Lung (tissue), 12 donors: ENCODE measurements around the gene CNIH3. TPM values are rescaled to one million over a fixed set of nuclear protein-coding genes. Genes with fewer than 3 reads are reported as not detected.

Experiments used
- ATAC-seq: fragments of 200-7000 bp; cut with Tn5 transposase; one replicate; pipeline ENCODE4 v1.9.1; 2020; ENCODE audit warnings: moderate number of reproducible peaks; ENCODE audit not compliant: insufficient read depth, low FRiP score
- DNase-seq, 3 donors: peaks; one replicate each; pipeline ENCODE4 v3.0.0-alpha.2; 2013 to 2017
- H3K27ac ChIP-seq, 2 donors: one replicate each; pipeline ENCODE4 v1.5.1; 2013; ENCODE audit warnings: mild to moderate bottlenecking in 2 of 2, moderate library complexity in 2 of 2, control low read depth in 1 of 2, inconsistent platforms in 1 of 2, low read depth in 1 of 2, low read length in 1 of 2
- H3K27me3 ChIP-seq, 3 donors: one replicate each; pipeline ENCODE4 v1.5.1; 2013; ENCODE audit warnings: low read length in 2 of 3; ENCODE audit not compliant: control insufficient read depth in 3 of 3, insufficient read depth in 3 of 3
- H3K36me3 ChIP-seq, 4 donors: one replicate each; pipeline ENCODE4 v1.5.1; 2013; ENCODE audit warnings: low read length in 4 of 4, mild to moderate bottlenecking in 1 of 4, moderate library complexity in 1 of 4; ENCODE audit not compliant: control insufficient read depth in 4 of 4, insufficient read depth in 4 of 4
- H3K4me1 ChIP-seq, 5 donors: one replicate each; pipeline ENCODE4 v1.5.1; 2013; ENCODE audit warnings: low read length in 5 of 5, mild to moderate bottlenecking in 2 of 5, moderate library complexity in 1 of 5; ENCODE audit not compliant: control insufficient read depth in 5 of 5, insufficient read depth in 5 of 5
- H3K4me3 ChIP-seq: one replicate; pipeline ENCODE4 v1.5.1; 2013; ENCODE audit warnings: mild to moderate bottlenecking, control low read depth, moderate library complexity
- H3K9ac ChIP-seq, 2 donors: one replicate each; pipeline ENCODE4 v1.5.1; 2013; ENCODE audit warnings: low read length in 2 of 2, control low read depth in 1 of 2; ENCODE audit not compliant: insufficient read depth in 1 of 2
- H3K9me3 ChIP-seq, 4 donors: one replicate each; pipeline ENCODE4 v1.5.1; 2013; ENCODE audit warnings: low read length in 3 of 4, mild to moderate bottlenecking in 1 of 4, moderate library complexity in 1 of 4; ENCODE audit not compliant: control insufficient read depth in 4 of 4, insufficient read depth in 3 of 4
- WGBS, 2 donors: extraction: QIAGEN DNeasy Blood & Tissue Kit; methylation state at CpG; one replicate each; pipeline ENCODE4 v1.1.7; 2013; 5-methylcytosine and 5-hydroxymethylcytosine counted together
- polyA plus RNA-seq, 2 donors: library from polyadenylated mRNA; stranded (reverse); fragments of 200-250 nt; gene quantifications; one replicate each; pipeline ENCODE4 v1.2.1, GENCODE V29; 2013
- total RNA-seq, 2 donors: library from RNA; depleted of rRNA in 1 of 2; stranded (reverse); fragments of >200 nt in 1 of 2; gene quantifications; one replicate each; pipeline ENCODE4 v1.2.1, GENCODE V29; 2014 to 2021
- TF ChIP-seq, protein P1 (sequence below): IDR thresholded peaks from 2 replicates; pipeline ENCODE4 v1.5.1; 2012; ENCODE audit warnings: mild to moderate bottlenecking; ENCODE audit errors: control extremely low read depth, extremely low read depth
- donor health status: control.
- donor health status: control.
- donor health status: Bipolar disorder and iron deficiency.
- donor health status: healthy.
- donor health status: DM: yes; HTN: yes; CAD: no.

The CNIH3 gene
- total and polyA plus RNA-seq, 4 donors: 0.70 to 5.2 (median 2.9) TPM

GRCh38 chr1:224623310-224623714 is 7.2 kb downstream of the CNIH3 start:
- no peaks in the 10 kb centered on the region for H3K36me3 ChIP-seq
- H3K4me3 ChIP-seq: no peak overlapping the region
- peaks cover 0 to 27% (median 23%) of the 10 kb centered on the region in 3 donors for H3K27me3 ChIP-seq
- peaks cover 0 to 6% (median 0%) of the 10 kb centered on the region in 5 donors for H3K4me1 ChIP-seq
- H3K9ac ChIP-seq: no peak overlapping the region
- TF ChIP-seq, protein P1, sequence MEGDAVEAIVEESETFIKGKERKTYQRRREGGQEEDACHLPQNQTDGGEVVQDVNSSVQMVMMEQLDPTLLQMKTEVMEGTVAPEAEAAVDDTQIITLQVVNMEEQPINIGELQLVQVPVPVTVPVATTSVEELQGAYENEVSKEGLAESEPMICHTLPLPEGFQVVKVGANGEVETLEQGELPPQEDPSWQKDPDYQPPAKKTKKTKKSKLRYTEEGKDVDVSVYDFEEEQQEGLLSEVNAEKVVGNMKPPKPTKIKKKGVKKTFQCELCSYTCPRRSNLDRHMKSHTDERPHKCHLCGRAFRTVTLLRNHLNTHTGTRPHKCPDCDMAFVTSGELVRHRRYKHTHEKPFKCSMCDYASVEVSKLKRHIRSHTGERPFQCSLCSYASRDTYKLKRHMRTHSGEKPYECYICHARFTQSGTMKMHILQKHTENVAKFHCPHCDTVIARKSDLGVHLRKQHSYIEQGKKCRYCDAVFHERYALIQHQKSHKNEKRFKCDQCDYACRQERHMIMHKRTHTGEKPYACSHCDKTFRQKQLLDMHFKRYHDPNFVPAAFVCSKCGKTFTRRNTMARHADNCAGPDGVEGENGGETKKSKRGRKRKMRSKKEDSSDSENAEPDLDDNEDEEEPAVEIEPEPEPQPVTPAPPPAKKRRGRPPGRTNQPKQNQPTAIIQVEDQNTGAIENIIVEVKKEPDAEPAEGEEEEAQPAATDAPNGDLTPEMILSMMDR: no peak
- WGBS, 2 donors: 69 to 79% methylated on average over 5 of the region's 5 CpGs
- H3K27ac ChIP-seq: no peak overlapping the region
- DNase-seq (no peak), ATAC-seq (no peak)
- H3K9me3 ChIP-seq: peaks cover 0 to 6% (median 0%) of the 10 kb centered on the region in 4 donors

DNA sequence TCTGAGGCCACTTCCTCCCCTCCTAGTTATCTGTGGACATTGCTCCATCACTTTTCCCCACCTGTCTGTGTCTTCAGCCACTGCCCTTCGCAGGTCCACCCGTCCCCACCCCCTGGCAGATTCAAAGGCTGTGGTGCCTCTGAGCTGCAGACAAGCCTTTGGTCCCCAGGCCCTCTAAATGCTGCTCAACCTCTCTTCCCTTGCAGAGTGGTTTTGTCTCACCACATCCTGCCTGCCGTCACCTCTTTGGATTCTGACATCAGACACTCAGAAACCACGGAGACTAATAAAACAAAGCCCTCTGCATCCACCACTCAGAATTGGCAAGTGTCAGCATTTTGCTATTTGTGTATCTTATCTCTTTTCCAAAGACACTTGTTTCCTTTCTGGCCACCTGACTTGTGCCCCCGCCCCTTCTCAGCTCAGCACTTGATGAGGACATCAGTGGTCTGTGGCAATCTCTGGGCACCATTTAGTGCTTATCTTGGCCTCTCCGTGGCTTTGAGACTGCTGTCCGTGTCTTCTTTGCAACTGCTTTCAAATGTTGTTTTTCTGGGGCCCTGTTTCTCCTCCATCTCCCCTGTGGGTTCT is 7.7 kb downstream of the CNIH3 start:
- peak; percentile 12 for ATAC-seq
- Histone ChIP-seq H3K27me3 (peaks cover 0 to 22% (median 18%) of the 10 kb centered on the region in 3 donors), H3K9ac (no peak overlapping the region), H3K4me1 (peaks cover 0 to 6% (median 0%) of the 10 kb centered on the region in 5 donors), H3K27ac (no peak overlapping the region), H3K36me3 (no peaks in the 10 kb centered on the region), H3K4me3 (no peak overlapping the region), H3K9me3 (peaks cover 0 to 6% (median 0%) of the 10 kb centered on the region in 4 donors)
- WGBS, 2 donors: 15 to 31% methylated on average over 7 of the region's 7 CpGs
- DNase-seq: peak in 2 of 3 donors; percentile 22 to 26
- TF ChIP-seq, protein P1: no peak

DNA sequence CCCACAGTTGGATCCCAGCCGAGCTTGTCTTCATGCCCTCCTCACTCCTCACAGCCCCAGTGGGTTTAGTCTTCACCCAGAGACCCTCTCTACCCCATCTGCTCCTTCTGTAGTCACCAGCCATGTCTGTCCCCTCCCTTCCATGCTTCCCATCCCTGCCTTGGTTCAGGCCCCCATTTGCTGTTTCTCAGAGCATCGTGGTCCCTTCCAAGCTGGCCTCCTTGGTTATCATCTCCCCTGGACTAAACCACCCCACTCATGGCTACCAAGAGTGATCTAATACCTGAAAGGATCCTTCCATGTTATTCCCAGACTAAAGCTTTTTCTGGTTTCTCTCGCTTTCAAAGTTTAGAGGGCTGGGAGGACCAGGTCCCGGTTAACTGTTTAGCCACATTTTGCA is 8.3 kb downstream of the CNIH3 start:
- H3K9me3 ChIP-seq: peaks cover 0 to 6% (median 0%) of the 10 kb centered on the region in 4 donors
- 91 to 94% methylated on average over 4 of the region's 4 CpGs for WGBS, 2 donors
- no peaks in the 10 kb centered on the region for H3K36me3 ChIP-seq
- H3K9ac ChIP-seq: no peak overlapping the region
- TF ChIP-seq, protein P1: no peak
- H3K4me3 ChIP-seq: no peak overlapping the region
- H3K27me3 ChIP-seq: peaks cover 0 to 16% (median 12%) of the 10 kb centered on the region in 3 donors
- DNase-seq: no peak
- no peak overlapping the region for H3K27ac ChIP-seq
- peaks cover 0 to 6% (median 0%) of the 10 kb centered on the region in 5 donors for H3K4me1 ChIP-seq
- ATAC-seq: no peak
